ENCODE measurements around the gene WARS2.
"Not testable (repeated sequence)": the region's sequence is repeated elsewhere in the genome, so short reads cannot be mapped to it uniquely, and the experiment has no call there.

Gene WARS2

DNA sequence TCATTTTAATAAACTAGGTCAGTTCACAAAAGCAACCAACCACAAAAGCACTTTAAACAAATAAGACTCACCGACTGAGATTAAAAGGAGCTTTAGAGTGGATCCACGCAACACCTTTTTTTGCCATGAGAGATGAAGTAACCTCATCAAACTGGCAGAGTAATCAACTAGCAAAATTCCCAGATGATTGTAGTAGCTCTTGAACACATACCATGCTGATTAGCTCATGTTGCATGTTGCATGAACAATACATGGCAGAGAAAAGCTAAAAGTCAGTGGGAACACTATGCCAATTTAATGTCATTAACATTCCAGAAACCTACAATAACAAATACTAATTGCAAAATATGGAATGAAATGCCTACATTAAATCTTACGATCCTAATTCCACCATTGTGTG lies 4.1 kb downstream of the WARS2 start:
- DNase-seq = no peak

DNA sequence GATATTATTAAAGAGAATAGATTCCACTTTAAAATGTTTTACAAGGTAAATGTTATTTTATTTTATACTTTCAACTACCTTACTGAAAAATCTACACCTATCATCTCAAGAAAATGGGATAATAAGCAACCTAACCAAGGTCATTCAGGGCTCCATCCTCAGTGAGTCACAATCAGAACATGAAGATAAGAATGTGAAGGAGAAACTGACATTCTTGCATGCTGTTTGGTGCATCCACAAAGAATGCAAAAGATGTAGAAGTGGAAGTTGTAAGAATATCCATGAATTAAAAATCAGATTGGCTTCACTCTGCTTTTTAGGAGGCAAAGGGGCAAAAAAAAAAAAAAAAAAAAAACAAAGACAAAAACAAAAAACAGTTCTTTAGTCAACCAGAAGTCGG lies 6.5 kb downstream of the WARS2 start:
- DNase-seq = no peak

DNA sequence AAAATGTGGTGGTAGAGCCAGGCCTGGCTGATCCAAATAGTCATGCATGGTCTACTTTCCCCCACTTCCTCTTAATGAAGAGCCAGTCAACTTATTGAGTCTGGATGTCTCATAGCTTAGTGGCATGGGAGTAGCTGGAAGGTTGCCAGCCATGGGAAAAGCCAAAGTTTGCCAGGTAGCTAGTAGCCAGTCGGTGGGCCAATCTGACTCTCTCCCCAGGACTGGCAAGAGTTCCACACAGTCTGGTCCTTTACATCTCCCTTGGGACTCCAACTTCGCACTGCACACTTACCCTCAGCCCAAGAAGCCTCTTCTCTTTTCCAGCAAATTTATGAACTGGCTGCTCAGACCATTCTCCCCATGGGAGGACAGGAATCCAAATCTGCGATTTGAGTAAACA lies 8.3 kb downstream of the WARS2 start:
- DNase-seq = no peak

DNA sequence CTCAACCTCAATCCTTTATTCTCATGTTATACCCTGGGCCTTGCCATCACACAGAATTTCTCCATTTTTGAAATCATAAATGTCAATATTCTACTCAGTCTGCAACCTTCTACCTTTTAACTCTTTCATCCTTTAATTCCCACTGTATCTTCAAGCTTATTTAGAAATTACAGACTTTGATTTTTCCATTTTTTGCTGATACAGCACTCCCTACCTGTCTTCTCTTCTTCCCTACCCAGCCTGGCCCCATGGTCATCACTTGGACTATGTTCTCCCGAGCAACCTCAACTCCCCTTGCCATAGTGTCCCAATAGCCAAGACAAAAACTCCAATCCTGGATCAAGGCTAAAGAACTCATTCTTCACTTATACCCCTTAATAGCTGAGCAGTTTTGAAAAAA lies 14.6 kb downstream of the WARS2 start:
- no peak for DNase-seq

DNA sequence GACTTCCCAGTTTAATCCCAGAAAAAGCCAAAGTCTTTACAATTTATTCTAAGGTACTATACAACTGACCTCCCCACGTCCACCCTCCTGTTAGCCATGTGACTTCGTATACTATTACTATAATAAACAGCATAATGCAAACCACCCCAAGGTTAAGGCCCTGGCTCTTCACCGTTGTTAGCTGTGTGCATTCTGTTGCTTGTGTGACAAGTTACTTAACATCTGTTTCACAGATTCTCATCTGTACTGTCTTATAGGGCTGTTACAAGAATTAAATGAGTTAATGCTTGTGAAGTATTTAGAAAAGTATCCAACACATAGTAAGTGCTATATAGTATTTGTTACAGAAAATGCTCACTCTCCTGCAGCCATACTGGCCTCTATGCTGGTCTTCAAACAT lies 15.7 kb downstream of the WARS2 start:
- no peak for DNase-seq

DNA sequence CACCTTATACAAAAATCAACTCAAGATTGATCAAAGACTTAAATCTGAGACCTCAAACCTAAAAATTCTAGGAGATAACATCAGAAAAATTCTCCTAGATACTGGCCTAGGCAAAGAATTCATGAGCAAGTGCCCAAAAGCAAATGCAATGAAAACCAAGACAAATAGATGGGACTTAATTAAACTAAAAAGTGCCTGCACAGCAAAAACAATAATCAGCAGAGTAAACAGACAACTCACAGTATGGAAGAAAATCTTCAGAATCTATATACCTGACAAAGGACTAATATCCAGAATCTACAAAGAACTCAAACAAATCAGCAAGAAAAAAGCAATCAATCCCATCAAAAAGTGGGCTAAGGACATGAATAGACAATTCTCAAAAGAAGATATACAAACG lies 18.6 kb downstream of the WARS2 start:
- not testable (repeated sequence) for DNase-seq

DNA sequence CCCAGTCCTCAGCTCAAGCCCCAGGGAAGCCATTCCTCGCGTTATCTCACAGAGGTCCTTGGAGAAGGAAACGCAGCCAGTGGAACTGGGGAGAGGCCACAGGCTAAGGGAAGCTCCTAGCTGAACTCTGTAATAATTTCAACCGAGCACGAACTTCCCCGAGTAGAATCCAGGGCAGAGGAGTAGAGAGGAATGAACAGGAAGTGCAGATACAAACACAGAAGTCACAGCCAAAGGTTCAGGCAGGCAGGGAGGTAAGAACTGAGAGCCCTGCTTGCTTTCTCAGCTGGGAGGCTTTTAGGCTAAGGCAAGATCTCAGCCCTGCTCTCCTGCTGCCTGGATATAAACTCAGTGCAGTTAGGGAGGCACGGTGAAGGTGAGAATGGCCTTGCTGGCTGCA lies 23.7 kb downstream of the WARS2 start:
- no peak for DNase-seq

DNA sequence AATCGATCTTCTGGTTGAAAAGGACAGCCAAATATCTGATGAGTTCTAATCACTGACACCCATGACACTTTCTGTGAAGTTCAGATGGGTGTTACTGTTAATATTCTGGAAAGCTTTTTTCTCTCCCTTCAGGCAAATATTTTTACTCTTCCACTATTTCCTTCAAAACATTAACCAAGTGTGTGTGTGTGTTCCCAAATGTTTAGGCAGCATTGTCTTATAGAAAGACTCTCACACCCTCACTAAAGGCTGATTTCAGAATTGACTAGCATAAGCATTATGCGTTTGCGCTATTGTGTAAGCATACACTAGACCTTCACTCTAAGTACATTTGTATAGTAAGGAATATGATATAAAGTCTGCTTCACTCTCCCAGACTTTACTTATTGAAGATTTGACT lies 24.7 kb downstream of the WARS2 start:
- no peak for DNase-seq

DNA sequence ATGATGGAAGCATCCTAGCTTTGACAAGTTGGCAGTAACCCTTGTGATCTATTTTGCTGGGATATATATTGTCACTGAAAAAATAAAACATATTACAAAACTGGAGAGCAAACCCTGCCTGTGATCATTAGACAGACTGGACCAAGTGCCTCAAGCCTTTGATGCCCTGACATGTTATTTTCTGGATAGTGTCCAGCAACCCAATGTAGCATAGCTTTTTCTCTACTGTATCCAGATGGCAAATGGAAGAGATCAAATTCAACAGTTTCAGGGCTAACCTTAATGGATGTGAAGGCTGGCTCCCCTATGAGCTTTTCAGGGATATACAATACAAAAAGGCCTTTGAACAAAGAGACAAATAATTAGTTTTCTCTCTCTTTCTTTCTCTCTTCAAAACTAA lies 25.1 kb downstream of the WARS2 start:
- no peak for DNase-seq

DNA sequence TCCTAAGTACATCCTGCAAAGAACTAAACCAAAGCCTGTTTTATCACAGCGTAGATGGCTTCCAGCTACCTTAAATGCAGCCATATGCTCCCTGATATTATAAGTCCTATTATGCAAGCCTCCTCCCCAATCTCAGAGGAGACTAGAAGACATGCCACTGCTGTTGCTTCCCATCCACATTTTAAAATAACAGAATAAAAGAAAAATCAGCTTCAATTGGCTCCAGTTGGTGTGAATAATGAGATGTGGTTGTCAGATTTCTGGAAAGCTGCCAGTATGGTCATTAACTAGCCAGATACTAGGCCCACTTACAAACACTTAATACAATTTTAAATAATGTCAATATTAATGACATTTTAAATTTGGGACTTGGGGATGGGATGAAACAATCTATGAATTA lies 25.7 kb downstream of the WARS2 start:
- DNase-seq = no peak

DNA sequence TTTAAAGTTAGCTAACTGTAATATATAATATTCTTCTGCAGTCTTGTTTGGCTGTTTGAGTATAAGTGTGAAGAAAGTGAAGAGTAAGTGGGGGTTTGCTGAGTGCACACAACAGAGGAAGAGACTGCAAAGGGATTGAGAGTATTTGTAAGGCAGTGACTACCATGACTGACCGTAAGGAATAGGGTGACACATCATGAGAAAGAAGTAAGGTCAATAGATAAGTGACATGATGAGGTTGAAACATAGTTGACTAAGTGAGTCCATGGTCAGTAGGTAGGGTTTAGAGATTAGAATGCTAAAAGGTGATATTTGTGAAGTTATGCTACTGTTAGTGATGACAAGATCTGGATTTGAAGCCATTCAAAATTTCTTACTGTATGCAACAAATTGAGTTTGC lies 27.7 kb downstream of the WARS2 start:
- DNase-seq = no peak

DNA sequence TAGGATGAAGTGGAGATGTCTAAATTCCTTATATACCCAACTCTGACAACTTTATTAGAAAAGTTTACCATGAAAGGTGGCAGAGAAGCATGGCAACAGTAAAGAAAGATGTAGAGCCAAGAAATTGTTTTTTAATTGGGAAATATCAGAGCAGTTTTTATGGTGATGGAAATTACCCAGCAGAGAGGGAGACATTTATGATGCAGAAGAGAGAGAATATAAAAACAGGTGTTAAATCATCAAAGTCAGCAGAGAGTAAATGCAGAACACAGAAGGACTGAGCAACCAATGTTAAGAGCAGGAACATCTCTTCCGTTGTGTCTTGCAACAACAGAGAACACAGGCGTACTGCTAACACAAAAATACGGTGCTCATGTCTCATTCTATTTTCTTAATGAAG lies 28.2 kb downstream of the WARS2 start:
- DNase-seq = no peak

DNA sequence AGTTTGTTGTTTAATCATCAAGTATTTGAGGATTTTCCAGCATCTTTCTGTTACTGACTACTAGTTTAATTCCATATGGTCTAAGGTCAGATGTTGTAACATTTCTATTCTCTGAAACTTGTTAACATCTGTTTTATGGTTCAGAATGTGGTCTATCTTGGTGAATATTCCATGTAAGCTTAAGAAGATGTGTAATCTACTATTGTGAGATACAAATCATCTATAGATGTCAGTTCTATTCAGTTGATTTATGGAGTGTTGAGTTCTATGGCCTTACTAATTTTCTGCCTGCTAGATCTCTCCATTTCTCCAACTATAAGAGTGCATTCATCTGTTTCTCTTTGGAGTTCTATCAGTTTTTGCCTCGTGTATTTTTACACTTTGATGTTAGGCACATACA lies 31.5 kb downstream of the WARS2 start:
- no peak for DNase-seq

DNA sequence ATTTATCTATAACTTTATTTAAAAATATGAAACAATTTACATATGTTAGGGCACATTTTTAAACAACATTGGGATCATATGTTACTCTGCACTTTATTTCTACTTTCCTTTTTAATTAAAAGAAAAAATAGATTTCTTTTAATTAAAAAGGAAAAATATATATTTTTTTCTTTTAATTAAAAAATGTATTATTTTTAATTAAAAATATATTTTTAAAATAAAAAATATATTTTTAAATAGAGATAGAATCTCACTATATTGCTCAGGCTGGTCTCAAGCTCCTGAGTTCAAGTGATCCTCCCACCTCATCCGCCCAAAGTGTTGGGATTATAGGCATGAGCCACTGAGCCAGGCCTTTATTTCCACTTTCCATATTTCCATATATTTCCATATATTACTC lies 36.7 kb downstream of the WARS2 start:
- no peak for DNase-seq

DNA sequence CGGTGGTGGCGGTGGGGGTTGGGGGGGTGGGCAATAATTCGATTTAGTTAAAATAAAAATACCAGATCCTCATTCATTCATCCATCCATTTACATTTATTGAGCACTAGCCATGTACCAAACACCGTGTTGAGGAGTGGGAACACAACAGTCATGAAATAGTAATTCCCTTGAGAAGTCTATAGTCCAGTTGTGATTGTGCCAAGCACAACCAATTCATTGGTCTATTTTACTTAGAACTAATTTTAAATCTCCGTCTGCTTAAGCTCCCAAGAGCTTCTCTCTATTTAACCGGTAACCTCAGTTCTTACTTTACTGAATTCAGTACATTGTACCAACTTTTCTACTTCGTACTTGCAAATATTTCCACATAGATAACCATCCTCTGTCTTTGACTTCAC lies 38.4 kb downstream of the WARS2 start:
- no peak for DNase-seq

DNA sequence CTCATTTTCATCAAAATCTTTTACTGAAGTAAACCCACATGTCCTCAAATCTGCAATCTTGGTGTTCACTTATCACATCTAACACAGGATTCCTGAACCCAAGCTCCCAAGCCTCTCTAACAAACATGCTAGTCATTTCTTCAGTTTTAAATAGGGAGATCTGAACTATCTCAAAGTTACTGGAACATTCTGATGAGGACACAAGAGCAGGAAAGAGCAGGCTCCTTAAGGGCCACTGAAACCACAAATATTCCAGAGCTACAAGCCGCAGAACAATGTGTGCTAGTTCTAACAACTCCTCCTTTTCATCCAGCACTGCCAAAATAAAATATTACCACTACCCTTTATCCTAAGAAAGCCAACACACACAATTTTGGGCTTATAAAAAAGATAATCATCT lies 38.9 kb downstream of the WARS2 start:
- no peak for DNase-seq

DNA sequence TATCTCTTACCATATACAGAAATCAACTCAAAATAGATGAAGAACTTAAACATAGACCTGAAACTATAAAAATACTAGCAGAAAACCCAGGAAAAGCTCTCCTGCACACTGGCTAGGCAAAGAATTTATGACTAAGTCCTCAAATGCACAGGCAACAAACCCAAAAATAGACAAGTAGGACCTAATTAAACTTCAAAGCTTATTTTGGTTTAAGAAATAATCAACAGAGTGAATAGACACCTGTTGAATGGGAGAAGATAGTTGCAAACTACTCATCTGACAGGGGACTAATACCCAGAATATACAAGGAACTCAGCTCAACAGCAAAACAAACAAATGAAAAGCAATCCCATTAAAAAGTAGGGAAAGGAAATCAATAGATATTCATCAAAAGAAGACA lies 40.7 kb downstream of the WARS2 start:
- DNase-seq = no peak

DNA sequence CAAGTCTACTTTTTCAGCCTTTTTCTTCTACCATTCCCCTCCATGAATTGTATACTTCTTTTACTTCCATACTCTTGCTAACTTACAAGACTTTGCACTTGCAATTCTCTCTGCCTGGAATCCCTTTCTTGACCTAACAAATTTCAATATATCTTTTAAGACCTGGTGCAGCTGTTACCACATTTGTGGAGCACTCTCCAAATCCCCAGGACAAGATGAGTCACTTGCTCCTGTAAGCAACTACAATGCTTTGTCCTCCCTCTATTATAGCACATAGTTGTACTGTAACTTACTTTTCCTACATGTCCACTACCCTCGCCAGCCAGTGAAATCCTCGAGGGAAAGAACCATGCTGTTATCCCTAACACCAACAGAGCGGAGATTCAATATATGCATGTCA lies 43.1 kb downstream of the WARS2 start:
- no peak for DNase-seq

DNA sequence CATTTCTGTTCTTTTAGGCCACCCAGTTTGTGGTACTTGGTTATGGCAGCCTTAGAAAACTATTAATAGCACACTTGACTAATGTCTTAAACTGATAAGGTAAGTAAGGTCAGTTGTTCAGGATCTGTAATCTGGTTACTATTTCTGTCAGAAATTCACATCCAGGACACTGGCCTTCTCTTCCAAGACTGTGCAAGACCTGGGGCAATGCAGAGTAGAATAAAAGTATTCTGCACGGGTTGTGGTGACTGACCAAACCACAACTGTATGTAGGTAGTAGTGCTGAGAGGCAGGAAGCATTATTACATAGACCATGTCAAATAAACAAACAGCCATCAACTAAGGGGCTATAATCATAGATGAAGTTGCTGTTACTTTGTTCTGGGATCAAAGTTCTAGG lies 46.7 kb downstream of the WARS2 start:
- no peak for DNase-seq

DNA sequence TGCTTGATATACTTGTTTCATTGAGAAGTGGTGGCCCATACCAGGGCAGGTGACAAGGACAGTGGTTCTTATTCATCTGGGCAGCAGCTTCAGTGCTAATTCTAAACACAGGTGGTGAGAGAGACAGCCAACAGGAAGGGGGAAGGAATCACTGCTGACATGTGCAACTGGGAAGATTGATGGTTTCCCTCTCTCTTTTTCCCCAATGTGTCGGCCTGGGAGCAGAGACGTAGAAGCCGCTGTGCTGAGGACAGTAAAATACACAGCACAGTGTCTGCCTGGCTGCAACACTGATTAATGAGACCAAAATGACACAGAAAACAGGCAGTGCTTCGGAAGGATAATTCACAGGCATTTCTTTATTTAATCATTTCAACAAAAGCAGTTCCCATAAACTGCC lies 48.8 kb downstream of the WARS2 start:
- DNase-seq = no peak

DNA sequence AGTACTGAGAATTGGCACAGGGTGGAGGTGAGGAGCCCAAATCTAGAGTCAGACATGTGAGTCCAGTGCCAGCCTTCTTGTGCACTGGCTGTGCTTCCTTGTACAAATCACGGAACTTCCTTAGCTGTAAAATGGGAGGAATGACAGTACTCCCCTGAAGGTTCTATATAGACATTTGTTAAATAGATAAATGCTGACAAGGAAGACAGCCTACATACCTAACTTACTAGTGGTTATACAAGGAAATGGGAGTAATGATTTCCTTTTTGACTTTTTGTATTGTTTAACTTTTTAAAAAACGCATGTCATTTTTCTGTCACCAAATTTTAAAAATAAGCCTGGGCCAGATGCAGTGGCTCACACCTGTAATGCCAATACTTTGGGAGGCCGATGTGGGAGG lies 50.2 kb downstream of the WARS2 start:
- DNase-seq = no peak

DNA sequence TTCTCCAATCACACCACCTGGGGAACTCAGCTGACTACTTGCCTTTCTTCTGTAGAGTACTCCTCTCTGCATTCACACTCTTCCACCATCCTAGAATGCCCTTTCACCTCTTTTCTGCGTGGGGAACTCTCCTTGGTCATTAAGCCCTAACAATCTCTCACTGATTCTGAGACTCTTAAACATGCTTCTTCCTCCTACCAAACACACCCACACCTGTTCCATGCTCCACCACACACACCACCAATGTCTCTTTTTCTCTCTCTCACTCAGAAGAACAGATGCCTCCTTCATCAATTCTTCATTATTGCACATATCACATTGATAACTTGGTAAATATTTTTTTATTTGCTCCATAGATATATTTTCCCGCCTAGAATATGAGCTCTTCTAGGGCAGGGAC lies 53.6 kb downstream of the WARS2 start:
- DNase-seq = no peak

DNA sequence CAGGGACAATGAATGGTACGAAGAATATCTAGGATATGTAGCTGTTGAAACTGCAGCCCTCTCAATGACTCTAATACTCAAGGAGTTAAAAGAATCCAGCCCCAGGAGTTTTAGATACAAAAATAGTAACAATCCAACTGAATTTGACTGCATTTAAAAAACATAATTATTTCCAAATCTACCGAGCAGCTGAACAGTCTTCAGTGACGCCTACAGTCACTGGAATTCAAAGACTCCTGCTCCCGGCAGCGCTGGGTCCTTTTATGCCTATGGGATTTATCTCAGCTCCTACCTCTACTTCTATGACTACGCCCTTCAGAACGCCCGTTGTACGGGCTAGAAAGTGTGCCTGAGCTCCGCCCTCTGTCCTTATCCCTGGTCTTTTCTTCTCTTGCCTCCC lies 55.7 kb downstream of the WARS2 start:
- DNase-seq = no peak

DNA sequence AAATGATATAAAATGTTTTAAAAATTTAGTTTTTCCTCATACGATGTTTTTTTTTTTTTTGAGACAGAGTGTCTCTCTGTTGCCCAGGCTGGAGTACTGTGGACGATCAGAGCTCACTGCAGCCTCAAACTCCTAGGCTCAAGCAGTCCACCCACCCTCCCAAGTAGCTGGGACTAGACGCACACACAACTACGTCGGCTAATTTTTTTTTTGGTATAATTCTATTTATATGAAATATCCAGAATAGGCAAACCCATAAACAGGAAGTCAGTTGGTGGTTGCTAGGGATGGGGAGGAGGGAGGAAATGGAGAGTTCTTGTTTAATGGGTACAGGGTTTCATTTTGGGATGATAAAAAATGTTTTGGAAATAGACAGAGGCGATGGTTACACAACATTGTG lies 56.5 kb downstream of the WARS2 start:
- no peak for DNase-seq

DNA sequence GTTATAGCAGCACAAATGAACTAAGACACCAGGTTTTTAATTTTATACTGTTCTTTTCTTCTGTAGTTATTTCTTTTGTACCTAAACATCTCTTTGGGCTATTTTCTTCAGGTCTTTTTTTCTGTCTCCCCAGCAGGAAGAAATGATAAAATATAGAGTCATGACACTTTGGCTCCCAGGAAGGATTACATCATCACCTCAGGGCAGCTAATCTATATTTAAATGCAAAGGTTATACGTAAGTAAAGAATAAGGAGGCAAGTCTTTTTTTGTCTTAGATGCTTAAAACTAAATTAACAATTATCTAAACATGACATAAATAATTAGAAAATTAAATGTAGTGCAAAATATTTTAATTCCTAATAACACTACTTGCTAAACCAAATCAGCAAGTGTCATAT lies 57.0 kb downstream of the WARS2 start:
- DNase-seq = no peak

DNA sequence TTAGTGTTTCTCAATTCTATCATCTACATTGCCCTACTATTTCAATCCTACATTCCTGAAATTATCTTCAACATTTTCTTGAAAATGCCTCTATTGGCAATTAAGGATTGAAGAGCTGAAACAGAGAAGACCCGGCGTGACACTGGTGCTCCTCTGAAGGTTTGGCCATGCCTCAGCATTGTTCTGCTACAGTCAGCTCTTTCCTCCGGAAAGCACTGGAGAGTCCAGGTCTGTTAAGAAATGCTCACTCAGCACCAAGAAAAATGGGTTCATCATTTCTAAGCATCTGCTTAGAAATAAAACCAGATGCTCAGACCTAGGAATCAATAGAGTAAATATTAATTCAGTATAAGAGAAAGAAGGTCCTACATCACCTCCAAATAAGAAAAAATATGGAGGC lies 58.8 kb downstream of the WARS2 start:
- no peak for DNase-seq

DNA sequence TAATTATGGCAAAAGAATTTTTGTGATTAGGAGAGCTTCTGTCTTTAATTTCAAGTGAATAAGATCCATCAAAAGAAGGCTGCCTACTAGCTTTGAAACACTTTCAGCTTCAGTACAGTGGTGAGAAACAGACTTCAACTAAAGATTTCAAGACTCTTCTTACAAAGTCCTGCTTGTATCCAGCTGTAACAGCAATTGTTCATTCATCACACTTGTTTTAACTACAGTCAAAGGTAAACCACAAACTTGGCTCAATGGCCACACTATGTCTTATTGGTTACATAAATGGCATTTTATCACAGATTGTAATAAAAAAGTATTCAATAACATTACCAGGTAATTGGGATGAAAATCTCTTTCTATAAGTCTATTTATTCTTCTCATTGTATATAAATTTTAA lies 59.2 kb downstream of the WARS2 start:
- no peak for DNase-seq
